ENCODE results near the gene TTLL9.

- TF ChIP-seq YY1 (IDR thresholded peaks at IDR 0.05; ENCODE audit: insufficient read depth, insufficient read length) = no peak
- no peak for TF ChIP-seq SUZ12 (IDR thresholded peaks at IDR 0.05; ENCODE audit: extremely low read depth, insufficient read depth, insufficient read length)
- no peak for TF ChIP-seq ZNF274 (IDR thresholded peaks at IDR 0.05; ENCODE audit: low read depth, low read length)
These were observed 51.7 kb downstream of the TTLL9 start for GRCh38 chr20:31922181-31922580.

Measured in NT2/D1 (cell line).